AG04449 (cell line): Measurements from ENCODE around the gene NLRP6.

Source experiments
- CTCF ChIA-PET: fragments of 350-600 bp; formaldehyde crosslinking; extraction: SDS; loops from one replicate; lab custom pipeline; 2021; ENCODE audit warnings: antibody characterized with exemption; lab: Yijun Ruan, JAX
- POLR2A ChIA-PET: fragments of 400-600, 350-600 bp; formaldehyde crosslinking; extraction: SDS; loops from one replicate; lab custom pipeline; 2020; ENCODE audit warnings: antibody characterized with exemption, inconsistent platforms; lab: Yijun Ruan, JAX
- DNase-seq: peaks from one replicate; pipeline ENCODE4 v3.0.0-alpha.2; 2010; ENCODE audit warnings: low read depth, low spot score
- H3K4me3 ChIP-seq: 2 replicates; pipeline ENCODE4 v1.5.1; 2011; ENCODE audit warnings: low read depth, mild to moderate bottlenecking, control low read depth, low read length
- CTCF ChIP-seq: IDR thresholded peaks from one replicate; pipeline ENCODE4 v1.5.1; 2011; ENCODE audit warnings: mild to moderate bottlenecking, moderate library complexity, low read length, control low read depth, inconsistent platforms; ENCODE audit not compliant: insufficient read depth; ENCODE audit errors: missing control alignments

The NLRP6 gene

DNA sequence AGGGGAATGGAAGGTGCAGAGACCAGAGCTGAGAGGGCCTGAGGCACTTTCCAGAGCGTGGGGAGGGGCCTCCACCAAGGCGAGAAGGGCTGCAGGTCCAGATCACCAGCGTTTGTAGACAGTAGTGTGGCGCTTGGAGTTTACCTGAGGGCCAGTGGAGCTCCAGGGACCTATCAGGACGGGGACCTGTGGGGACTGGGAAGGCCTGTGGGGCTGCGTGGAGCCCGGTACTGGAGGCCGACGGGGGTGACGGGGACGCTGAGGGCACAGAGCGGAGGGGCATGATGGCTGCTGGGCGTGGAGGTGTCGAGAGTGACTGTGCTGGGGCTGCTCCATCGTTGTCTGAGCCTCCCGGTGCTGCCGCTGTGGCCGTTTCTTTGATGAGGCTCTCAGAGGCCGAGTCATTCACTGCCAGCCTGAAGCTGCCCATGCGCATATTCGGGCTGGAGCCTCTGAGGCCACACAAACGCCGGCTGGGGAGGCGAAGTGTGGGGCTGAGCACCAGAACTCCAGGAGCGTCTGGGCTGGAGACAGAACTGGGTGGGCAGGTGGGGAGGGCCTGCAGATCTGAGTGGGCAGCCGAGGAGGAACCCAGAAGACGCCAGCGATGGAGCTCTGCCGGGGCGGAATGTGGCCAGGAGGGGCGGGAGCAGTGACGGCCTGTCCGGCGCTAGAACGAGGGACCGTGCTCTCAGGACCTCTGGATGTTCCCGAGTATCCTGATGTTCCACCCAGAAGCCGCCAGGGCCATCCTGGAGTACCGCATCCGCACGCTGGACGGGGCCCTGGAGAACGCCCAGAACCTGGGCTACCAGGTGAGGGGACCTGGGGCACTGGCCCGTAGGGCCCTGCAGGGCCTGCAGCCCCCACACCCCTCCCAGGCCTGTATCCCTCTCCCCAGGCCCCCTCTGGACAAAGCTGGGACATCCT is 13.3 kb downstream of the NLRP6 start:
- DNase-seq: no peak
- CTCF ChIA-PET: interaction anchor here (3.4 to 9.1 kb wide), 2 partner anchors 14 to 40 kb away, joined by 10 to 68 read pairs; partner anchors contain the start of gene IFITM2
- POLR2A ChIA-PET: no interaction called here
- no peak for TF ChIP-seq CTCF
- H3K4me3 ChIP-seq: no peak overlapping the region

GRCh38 chr11:292211-293121 is 14.3 kb downstream of the NLRP6 start:
- no peak overlapping the region for H3K4me3 ChIP-seq
- DNase-seq: no peak
- ChIA-PET POLR2A (no interaction called here), CTCF (interaction anchor here (9.1 kb wide), 1 partner anchor 13 kb away, joined by 68 read pairs; the partner anchor contains the start of gene IFITM2)
- no peak for TF ChIP-seq CTCF

DNA sequence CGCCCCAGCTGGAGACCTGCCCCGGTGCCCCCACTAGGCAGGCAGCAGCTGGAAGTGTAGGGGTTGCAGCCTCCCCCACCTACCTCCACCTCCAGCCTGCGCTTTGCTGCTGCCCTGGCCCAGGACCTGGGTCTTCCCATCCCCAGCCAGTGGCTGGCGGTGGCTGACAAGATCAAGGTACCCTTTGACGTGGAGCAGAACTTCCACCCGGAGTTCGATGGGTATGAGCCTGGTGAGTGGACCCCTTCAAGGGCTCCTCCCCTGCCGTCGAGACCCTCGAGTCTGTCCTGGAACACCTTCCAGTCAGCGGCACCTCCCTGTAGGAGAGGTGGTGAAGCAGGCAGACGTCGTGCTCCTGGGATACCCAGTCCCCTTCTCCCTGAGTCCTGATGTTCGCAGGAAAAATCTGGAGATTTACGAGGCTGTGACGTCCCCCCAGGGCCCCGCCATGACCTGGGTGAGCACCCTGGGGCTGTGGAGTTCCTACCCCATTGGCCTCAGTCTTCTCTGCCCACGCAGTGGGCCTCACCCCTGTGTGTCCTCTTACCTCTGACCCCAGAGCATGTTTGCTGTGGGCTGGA is 15.2 kb downstream of the NLRP6 start:
- no peak for DNase-seq
- H3K4me3 ChIP-seq: no peak overlapping the region
- ChIA-PET POLR2A (no interaction called here), CTCF (interaction anchor here (1.0 to 9.1 kb wide), 2 partner anchors 12 to 19 kb away, joined by 3 to 68 read pairs; partner anchors contain the start of gene IFITM2)
- no peak for TF ChIP-seq CTCF

GRCh38 chr11:293852-294661 is 15.8 kb downstream of the NLRP6 start:
- DNase-seq: no peak
- no peak overlapping the region for H3K4me3 ChIP-seq
- CTCF ChIA-PET: interaction anchor here (0.7 to 9.1 kb wide), 3 partner anchors 12 to 19 kb away, joined by 3 to 68 read pairs (median 3); partner anchors contain the start of gene IFITM2
- no peak for TF ChIP-seq CTCF
- POLR2A ChIA-PET: no interaction called here

DNA sequence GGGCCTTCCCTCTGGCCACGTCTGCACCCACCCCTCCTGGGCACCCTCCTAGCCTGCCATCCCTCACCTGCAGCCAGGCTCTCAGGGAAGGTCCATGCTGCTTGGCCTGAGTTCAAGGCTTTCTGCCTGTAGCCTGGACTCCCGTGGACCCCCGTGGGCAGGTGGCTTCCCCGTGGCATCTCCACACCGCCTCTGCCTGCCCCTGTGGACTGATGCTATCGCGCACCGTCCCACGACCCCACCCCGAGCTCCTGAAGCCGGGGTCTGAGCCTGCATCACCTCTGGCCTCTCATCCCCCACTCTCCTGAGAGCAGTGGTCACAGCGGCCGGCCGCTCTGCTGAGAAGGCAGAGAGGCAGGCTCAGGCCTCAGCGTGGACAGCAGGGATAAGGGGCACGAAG is 16.6 kb downstream of the NLRP6 start:
- CTCF ChIA-PET: interaction anchor here (9.1 kb wide), 1 partner anchor 11 kb away, joined by 68 read pairs; the partner anchor contains the start of gene IFITM2
- no peak overlapping the region for H3K4me3 ChIP-seq
- DNase-seq: no peak
- POLR2A ChIA-PET: no interaction called here
- TF ChIP-seq CTCF: no peak
